WERI-Rb-1 (cell line): ENCODE measurements around the gene HS3ST3A1.

ENCODE experiments used
- DNase-seq: peaks from one replicate; pipeline ENCODE4 v3.0.0-alpha.2; 2020
- H3K27ac ChIP-seq: fragments of 250-450 bp; sonication (Bioruptor Pico); 2 replicates; pipeline ENCODE4 v1.5.1; 2020; ENCODE audit warnings: mild to moderate bottlenecking, moderate library complexity
- H3K27me3 ChIP-seq: fragments of 250-450 bp; sonication (Bioruptor Pico); 2 replicates; pipeline ENCODE4 v1.5.1; 2021; ENCODE audit warnings: mild to moderate bottlenecking, low read depth, moderate library complexity; ENCODE audit not compliant: insufficient read depth, severe bottlenecking
- H3K36me3 ChIP-seq: fragments of 250-450 bp; sonication (Bioruptor Pico); 2 replicates; pipeline ENCODE4 v1.5.1; 2020; ENCODE audit warnings: mild to moderate bottlenecking, moderate library complexity
- H3K4me3 ChIP-seq: 2 replicates; pipeline ENCODE4 v1.5.1; 2011; ENCODE audit warnings: low read depth, mild to moderate bottlenecking, control low read depth, low read length
- H3K9me3 ChIP-seq: fragments of 250-450 bp; sonication (Bioruptor Pico); 2 replicates; pipeline ENCODE4 v1.5.1; 2021; ENCODE audit warnings: mild to moderate bottlenecking, moderate library complexity; ENCODE audit not compliant: severe bottlenecking
- CTCF ChIP-seq: IDR thresholded peaks from 2 replicates; pipeline ENCODE4 v1.5.1; 2011; ENCODE audit warnings: low read depth, mild to moderate bottlenecking, control low read depth, inconsistent platforms, low read length

The HS3ST3A1 gene

GRCh38 chr17:13540546-13540945, 61.2 kb downstream of the HS3ST3A1 start:
- TF ChIP-seq CTCF = no peak
- Histone ChIP-seq H3K27me3 (no peaks in the 10 kb centered on the region), H3K9me3 (no peaks in the 10 kb centered on the region), H3K27ac (no peak overlapping the region), H3K36me3 (no peaks in the 10 kb centered on the region), H3K4me3 (no peak overlapping the region)
- no peak for DNase-seq

GRCh38 chr17:13539421-13539820, 62.3 kb downstream of the HS3ST3A1 start:
- TF ChIP-seq CTCF = no peak
- H3K27me3 ChIP-seq = no peaks in the 10 kb centered on the region
- H3K36me3 ChIP-seq = no peaks in the 10 kb centered on the region
- H3K9me3 ChIP-seq = no peaks in the 10 kb centered on the region
- no peak overlapping the region for H3K27ac ChIP-seq
- DNase-seq = no peak
- H3K4me3 ChIP-seq = no peak overlapping the region

- TF ChIP-seq CTCF = no peak
- Histone ChIP-seq H3K27me3 (no peaks in the 10 kb centered on the region), H3K9me3 (no peaks in the 10 kb centered on the region), H3K27ac (no peak overlapping the region), H3K4me3 (no peak overlapping the region), H3K36me3 (no peaks in the 10 kb centered on the region)
- DNase-seq = no peak
Measured at GRCh38 chr17:13538841-13539411, 62.8 kb downstream of the HS3ST3A1 start.

- Histone ChIP-seq H3K27ac (no peak overlapping the region), H3K36me3 (no peaks in the 10 kb centered on the region), H3K4me3 (no peak overlapping the region), H3K27me3 (no peaks in the 10 kb centered on the region), H3K9me3 (no peaks in the 10 kb centered on the region)
- no peak for DNase-seq
- TF ChIP-seq CTCF = no peak
Measured at GRCh38 chr17:13537871-13538643, 63.7 kb downstream of the HS3ST3A1 start.

GRCh38 chr17:13537167-13537731, 64.5 kb downstream of the HS3ST3A1 start:
- Histone ChIP-seq H3K27me3 (no peaks in the 10 kb centered on the region), H3K9me3 (no peaks in the 10 kb centered on the region), H3K36me3 (no peaks in the 10 kb centered on the region), H3K27ac (no peak overlapping the region), H3K4me3 (no peak overlapping the region)
- TF ChIP-seq CTCF = no peak
- DNase-seq = no peak
